Psoas muscle (tissue), 8 donors: ENCODE data around the gene GYPB. TPM values are rescaled to one million over a fixed set of nuclear protein-coding genes. Genes with fewer than 3 reads are reported as not detected.
"Not testable (repeated sequence)": the region's sequence is repeated elsewhere in the genome, so short reads cannot be mapped to it uniquely, and the experiment has no call there.

Experiments used
- ATAC-seq, 4 donors: fragments of 200-7000 bp; cut with Tn5 transposase; one replicate each; pipeline ENCODE4 v1.9.1; 2020; ENCODE audit warnings: moderate library complexity in 3 of 4, mild to moderate bottlenecking in 2 of 4
- DNase-seq, 2 donors: peaks; one replicate each; pipeline ENCODE4 v3.0.0-alpha.2; 2020
- H3K27ac ChIP-seq: fragments of 200-600 bp; one replicate; pipeline ENCODE4 v1.8.0; 2022
- H3K27me3 ChIP-seq, 3 donors: fragments of 200-600 bp in 1 of 3; one replicate each; pipeline versions ENCODE4 v1.6.1 to v1.8.0; 2013 to 2022; ENCODE audit warnings: low read length in 2 of 3, mild to moderate bottlenecking in 2 of 3, moderate library complexity in 1 of 3; ENCODE audit not compliant: insufficient read depth in 3 of 3
- H3K36me3 ChIP-seq, 2 donors: fragments of 200-600 bp in 1 of 2; one replicate each; pipeline versions ENCODE4 v1.6.1 to v1.8.0; 2013 to 2022; ENCODE audit warnings: low read depth in 1 of 2, mild to moderate bottlenecking in 1 of 2, moderate library complexity in 1 of 2; ENCODE audit not compliant: insufficient read depth in 1 of 2
- H3K4me1 ChIP-seq: fragments of 200-600 bp; one replicate; pipeline ENCODE4 v1.8.0; 2022
- H3K4me3 ChIP-seq: fragments of 200-600 bp; one replicate; pipeline ENCODE4 v1.8.0; 2022; ENCODE audit warnings: mild to moderate bottlenecking
- H3K9me3 ChIP-seq: fragments of 200-600 bp; one replicate; pipeline ENCODE4 v1.8.0; 2022
- CTCF ChIP-seq: fragments of 200-600 bp; IDR thresholded peaks from one replicate; pipeline ENCODE4 v1.8.0; 2022; ENCODE audit warnings: antibody characterized with exemption
- WGBS, 3 donors: extraction: QIAGEN DNeasy Blood & Tissue Kit; methylation state at CpG; one replicate each; pipeline versions ENCODE4 v1.1.6 to v1.1.7; 2013; 5-methylcytosine and 5-hydroxymethylcytosine counted together
- intact Hi-C, 2 donors: fragments of 100-400 bp; cut with DNase I; formaldehyde crosslinking; loops; one replicate each; pipeline versions ENCODE4 v1.11.0 to v1.14.2; 2022
- long read RNA-seq, 2 donors: library from polyadenylated mRNA; unstranded; transcript quantifications; one replicate each; pipeline ENCODE4 v2.0.0, GENCODE V29; 2021
- polyA plus RNA-seq, 3 donors: library from polyadenylated mRNA; stranded (reverse); fragments of 200-250 nt; gene quantifications; one replicate each; pipeline ENCODE4 v1.2.3, GENCODE V29; 2013
- total RNA-seq, 4 donors: library from RNA; stranded (reverse); fragmentation: NEBNext Ultra II Directional in 2 of 4; extraction: Animal tissue kit (Norgen Biotek cat#: 25700) in 2 of 4; gene quantifications; one replicate each; pipeline versions ENCODE4 v1.2.1 to v1.2.4, GENCODE V29; 2021 to 2023
- donor health status: healthy with polysubstance abuse.
- donor health status: DM: no; HTN: no; CAD: no; lungs with moderate emphysema.
- donor health status: Bipolar disorder and iron deficiency.
- donor health status: healthy.
- donor health status: DM: yes; HTN: yes; CAD: no.
- donor health status: DM: no; HTN: no; CAD: no.
- donor health status: DM: no; HTN: no; CAD: no.
- donor health status: DM: yes; HTN: yes; CAD: no.

GYPB gene
- total RNA-seq: not detected
- under 1 TPM in 1 of 3 donors, not detected in 2; 0.18 TPM for polyA plus RNA-seq
- long read RNA-seq, donor 1: 0 reads
- long read RNA-seq, donor 2: 0 reads

DNA sequence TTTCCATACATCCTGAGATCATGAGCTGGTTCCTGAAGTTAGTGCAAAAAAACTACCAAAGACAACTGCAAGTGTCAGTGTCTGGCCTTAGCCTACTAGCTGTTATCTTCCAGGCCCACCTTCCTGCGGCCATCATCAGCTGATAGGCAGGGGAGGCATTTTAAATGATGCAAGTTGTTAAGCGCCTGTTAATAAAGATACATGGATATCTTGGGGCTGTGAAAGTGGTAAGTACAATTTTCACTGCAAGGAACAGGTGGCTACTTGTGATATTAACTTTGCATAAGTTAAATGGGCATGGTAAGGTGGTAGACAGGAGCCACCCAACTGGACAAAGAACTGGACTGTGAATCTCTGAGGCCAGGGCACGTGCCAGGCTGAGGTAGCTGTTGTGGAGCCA is at the start of gene GYPB:
Gene GYPB, minus strand, starts transcription at position 104 of the 400 bp plus-strand sequence. Its CDS starts 93 bp downstream, at position 11.
- H3K27me3 ChIP-seq, H3K4me1 ChIP-seq, H3K4me3 ChIP-seq, H3K36me3 ChIP-seq, H3K27ac ChIP-seq, H3K9me3 ChIP-seq, intact Hi-C loops, ATAC-seq, DNase-seq: not testable (repeated sequence)
- WGBS, 3 donors: 89 to 93% (median 93%) methylated on average over 3 of the region's 3 CpGs

GRCh38 chr4:144061556-144061955 is 42.4 kb upstream of the GYPB start:
- ATAC-seq, intact Hi-C loops, H3K27me3 ChIP-seq, H3K9me3 ChIP-seq, DNase-seq, H3K27ac ChIP-seq, H3K36me3 ChIP-seq, H3K4me1 ChIP-seq, H3K4me3 ChIP-seq: not testable (repeated sequence)

- intact Hi-C loops: not testable (repeated sequence)
These were observed 41.2 kb upstream of the GYPB start for GRCh38 chr4:144060234-144060859.

DNA sequence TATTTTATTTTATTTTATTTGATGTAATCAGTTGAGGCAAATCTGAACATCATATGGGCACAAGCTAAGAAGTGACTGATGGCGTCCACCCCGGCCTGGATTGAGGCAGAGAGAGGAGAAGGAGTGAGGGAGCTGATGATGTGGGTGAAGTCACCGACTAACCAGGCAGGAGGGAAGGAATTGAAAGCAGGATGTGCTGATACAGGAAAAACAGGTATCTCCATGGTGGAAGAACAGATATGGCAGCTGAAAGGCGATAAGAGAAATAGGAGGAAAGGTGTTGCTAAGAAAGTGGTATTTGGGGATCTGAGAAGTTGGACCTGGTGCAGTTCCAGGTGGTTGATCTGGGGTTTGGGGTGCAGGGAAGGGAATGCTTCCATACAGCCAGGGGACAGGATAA is 37.6 kb upstream of the GYPB start:
- WGBS, 3 donors: 70 to 90% (median 88%) methylated on average over 4 of the region's 4 CpGs
- intact Hi-C loops: no loop called here

More at GRCh38 chr4:144060234-144060859, 41.2 kb upstream of the GYPB start:
- H3K9me3 ChIP-seq, H3K27me3 ChIP-seq, H3K4me3 ChIP-seq, DNase-seq, H3K27ac ChIP-seq, H3K4me1 ChIP-seq, ATAC-seq, H3K36me3 ChIP-seq: not testable (repeated sequence)
- 67 to 73% (median 70%) methylated on average over 3 of the region's 3 CpGs for WGBS, 3 donors

GRCh38 chr4:144055336-144055735 is 36.2 kb upstream of the GYPB start:
- H3K36me3 ChIP-seq, H3K27me3 ChIP-seq, intact Hi-C loops, H3K4me1 ChIP-seq, H3K4me3 ChIP-seq, H3K9me3 ChIP-seq, DNase-seq, ATAC-seq, H3K27ac ChIP-seq: not testable (repeated sequence)
- 65 to 85% (median 77%) methylated on average over 3 of the region's 3 CpGs for WGBS, 3 donors

More for the DNA sequence above, 37.6 kb upstream of the GYPB start:
- ATAC-seq: no peak
- no peak for DNase-seq
- TF ChIP-seq CTCF: no peak
- Histone ChIP-seq H3K4me1 (no peaks in the 10 kb centered on the region), H3K27me3 (no peaks in the 10 kb centered on the region), H3K4me3 (no peak overlapping the region), H3K36me3 (no peaks in the 10 kb centered on the region), H3K9me3 (no peaks in the 10 kb centered on the region), H3K27ac (no peak overlapping the region)

GRCh38 chr4:144051494-144051893 is 32.3 kb upstream of the GYPB start:
- H3K4me1 ChIP-seq, H3K27ac ChIP-seq, H3K4me3 ChIP-seq, intact Hi-C loops, ATAC-seq, H3K9me3 ChIP-seq, DNase-seq, H3K36me3 ChIP-seq, H3K27me3 ChIP-seq: not testable (repeated sequence)
- WGBS, 3 donors: 88 to 95% (median 88%) methylated on average over 1 of the region's 1 CpG

DNA sequence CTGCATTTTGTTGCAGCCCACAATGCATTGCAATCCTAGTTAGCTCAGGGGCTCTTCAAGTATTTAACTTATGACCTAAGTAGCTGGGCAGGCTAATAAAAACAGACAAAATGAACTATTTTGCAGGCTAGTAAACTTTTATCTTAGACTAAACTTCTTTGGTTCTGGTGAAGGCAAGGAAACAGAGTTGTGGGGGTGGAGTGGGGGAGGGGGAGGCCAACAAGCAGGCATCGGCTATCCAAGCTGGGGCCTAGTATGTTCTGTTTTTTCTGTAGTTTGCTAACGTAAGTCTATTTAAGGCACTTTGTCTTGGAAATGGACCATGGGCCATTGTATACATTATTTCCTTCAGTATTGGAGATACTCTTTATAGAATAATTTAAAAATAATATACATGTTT is 31.5 kb upstream of the GYPB start:
- H3K27ac ChIP-seq, H3K36me3 ChIP-seq, ATAC-seq, H3K27me3 ChIP-seq, DNase-seq, H3K4me1 ChIP-seq, H3K4me3 ChIP-seq, intact Hi-C loops, H3K9me3 ChIP-seq: not testable (repeated sequence)
- 73% methylated on average over 2 of the region's 2 CpGs for WGBS, 3 donors

DNA sequence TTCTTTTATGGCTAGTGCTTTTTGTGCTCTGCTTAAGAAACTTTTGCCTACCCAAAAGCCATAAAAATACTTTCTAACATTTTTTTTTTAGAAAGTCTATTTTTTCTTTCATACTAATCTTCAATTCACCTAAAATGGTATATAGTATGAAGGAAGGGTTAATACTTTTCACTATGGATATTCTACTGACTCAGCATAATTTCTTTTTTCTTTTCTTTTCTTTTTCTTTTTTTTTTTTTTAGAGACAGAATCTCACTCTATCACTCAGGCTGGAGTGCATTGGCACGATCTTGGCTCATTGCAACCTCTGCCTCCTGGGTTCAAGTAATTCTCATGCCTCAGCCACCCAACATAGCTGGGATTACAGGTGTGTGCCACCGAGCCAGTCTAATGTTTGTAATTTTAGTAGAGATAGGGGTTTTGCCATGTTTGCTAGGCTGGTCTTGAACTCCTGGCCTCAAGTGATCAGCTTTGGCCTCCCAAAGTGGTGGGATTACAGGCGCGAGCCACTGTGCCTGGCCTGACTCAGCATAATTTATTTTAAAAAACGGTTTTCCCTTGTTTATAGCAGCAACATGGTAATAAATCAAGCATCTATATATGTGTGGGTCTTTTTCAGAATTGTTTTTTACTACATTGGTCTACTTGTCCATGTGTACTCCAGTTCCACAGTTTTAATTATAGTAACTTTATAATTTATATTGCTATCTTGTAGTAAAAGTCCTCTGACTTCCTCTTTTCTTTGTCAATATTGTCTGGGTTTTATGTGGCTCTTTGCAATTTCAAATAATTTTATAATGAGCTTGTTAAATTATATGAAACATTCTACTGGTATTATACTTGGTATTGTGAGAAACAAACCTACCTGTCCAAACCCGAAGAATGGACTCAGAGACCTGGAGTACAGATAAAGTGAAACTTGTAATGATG is 30.6 kb upstream of the GYPB start:
- H3K4me1 ChIP-seq, H3K27ac ChIP-seq, H3K9me3 ChIP-seq, H3K27me3 ChIP-seq, H3K4me3 ChIP-seq, DNase-seq, H3K36me3 ChIP-seq, intact Hi-C loops, ATAC-seq: not testable (repeated sequence)
- 64 to 73% (median 66%) methylated on average over 6 of the region's 6 CpGs for WGBS, 3 donors

DNA sequence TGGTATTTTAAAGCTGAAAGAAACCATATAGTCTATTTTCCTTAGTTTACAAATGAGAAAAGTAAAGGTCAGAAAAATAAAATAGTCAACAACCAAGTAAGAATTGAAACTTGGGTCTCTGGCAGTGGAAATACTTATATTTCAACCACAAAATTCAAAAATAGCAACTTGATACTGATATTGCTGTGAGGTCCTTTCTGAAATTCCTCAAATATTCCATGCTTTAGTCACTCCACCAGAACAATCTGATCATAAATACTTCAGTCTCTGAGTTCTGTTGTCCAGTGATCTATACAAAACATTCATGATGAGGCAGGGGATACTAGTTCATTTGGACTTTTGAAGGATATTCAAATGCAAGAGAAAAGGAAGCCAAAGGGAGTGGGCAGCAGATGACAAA is 25.8 kb upstream of the GYPB start:
- H3K36me3 ChIP-seq, intact Hi-C loops, H3K4me3 ChIP-seq, H3K4me1 ChIP-seq, ATAC-seq, H3K27ac ChIP-seq, H3K9me3 ChIP-seq, H3K27me3 ChIP-seq, DNase-seq: not testable (repeated sequence)

DNA sequence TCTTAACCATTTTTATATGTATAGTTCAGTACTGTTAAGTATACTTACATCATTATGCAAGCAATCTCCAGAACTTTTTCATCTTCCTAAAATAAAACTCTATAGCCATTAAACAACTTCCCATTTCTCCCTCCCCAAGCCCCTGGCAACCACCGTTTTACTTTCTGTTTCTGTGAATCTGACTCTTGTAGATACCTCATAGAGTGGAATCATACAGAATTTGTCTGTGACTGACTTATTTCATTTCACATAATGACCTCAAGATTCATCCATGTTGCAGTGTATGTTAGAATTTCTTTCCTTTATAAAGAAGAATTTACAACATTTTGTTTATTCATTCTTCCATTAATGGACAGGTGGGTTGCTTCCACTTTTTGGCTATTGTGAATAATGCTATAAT is 13.4 kb upstream of the GYPB start:
- H3K27me3 ChIP-seq, DNase-seq, H3K9me3 ChIP-seq, H3K4me1 ChIP-seq, H3K4me3 ChIP-seq, intact Hi-C loops, H3K36me3 ChIP-seq, H3K27ac ChIP-seq, ATAC-seq: not testable (repeated sequence)
- 53 to 67% (median 56%) methylated on average over 1 of the region's 1 CpG for WGBS, 3 donors
